Liver (tissue), 9 donors: ENCODE measurements around the gene PTPRN2. TPM values are rescaled to one million over a fixed set of nuclear protein-coding genes. Genes with fewer than 3 reads are reported as not detected.

Source experiments
- DNase-seq: peaks from one replicate; pipeline ENCODE4 v3.0.0-alpha.2; 2017; ENCODE audit warnings: low spot score
- H3K27ac ChIP-seq, 2 donors: one replicate each; pipeline ENCODE4 v1.7.0; 2013; ENCODE audit warnings: inconsistent platforms in 2 of 2, low read length in 2 of 2, control low read depth in 1 of 2, low read depth in 1 of 2, mild to moderate bottlenecking in 1 of 2
- H3K27me3 ChIP-seq, 4 donors: one replicate each; pipeline versions ENCODE4 v1.6.1 to v1.7.0; 2013; ENCODE audit warnings: low read length in 3 of 4, inconsistent platforms in 1 of 4, mild to moderate bottlenecking in 1 of 4, moderate library complexity in 1 of 4; ENCODE audit not compliant: control insufficient read depth in 4 of 4, insufficient read depth in 4 of 4
- H3K36me3 ChIP-seq, 4 donors: one replicate each; pipeline versions ENCODE4 v1.6.1 to v1.7.0; 2013; ENCODE audit warnings: low read length in 3 of 4, mild to moderate bottlenecking in 3 of 4, low read depth in 1 of 4, moderate library complexity in 1 of 4; ENCODE audit not compliant: control insufficient read depth in 4 of 4, insufficient read depth in 3 of 4
- H3K4me1 ChIP-seq, 4 donors: one replicate each; pipeline versions ENCODE4 v1.6.1 to v1.7.0; 2013; ENCODE audit warnings: low read length in 3 of 4, mild to moderate bottlenecking in 3 of 4, moderate library complexity in 1 of 4; ENCODE audit not compliant: control insufficient read depth in 4 of 4, insufficient read depth in 4 of 4
- H3K4me3 ChIP-seq, 3 donors: one replicate each; pipeline versions ENCODE4 v1.6.1 to v1.7.0; 2013; ENCODE audit warnings: low read length in 3 of 3, control low read depth in 1 of 3, low read depth in 1 of 3, mild to moderate bottlenecking in 1 of 3
- H3K9ac ChIP-seq, 2 donors: one replicate each; pipeline ENCODE4 v1.7.0; 2013; ENCODE audit warnings: low read length in 2 of 2, mild to moderate bottlenecking in 2 of 2, moderate library complexity in 2 of 2, control low read depth in 1 of 2, low read depth in 1 of 2
- H3K9me3 ChIP-seq, 4 donors: one replicate each; pipeline versions ENCODE4 v1.6.1 to v1.7.0; 2013; ENCODE audit warnings: low read length in 3 of 4; ENCODE audit not compliant: control insufficient read depth in 4 of 4
- CTCF ChIP-seq: fragments of 150-350 bp; IDR thresholded peaks from 2 replicates; pipeline ENCODE4 v1.5.1; 2017; ENCODE audit warnings: improper control_type of control experiment, low read depth, low read length; ENCODE audit not compliant: missing input control
- FOXA1 ChIP-seq: IDR thresholded peaks from 2 replicates; pipeline ENCODE4 v1.6.1; 2016; ENCODE audit warnings: antibody characterized with exemption
- GABPA ChIP-seq, 2 donors: IDR thresholded peaks in 1 of 2; conservative IDR thresholded peaks in 1 of 2; 2 replicates each; pipeline ENCODE4 v1.6.1; 2016; ENCODE audit warnings: antibody characterized with exemption in 2 of 2, mild to moderate bottlenecking in 1 of 2, moderate library complexity in 1 of 2
- HNF4G ChIP-seq: IDR thresholded peaks from 2 replicates; pipeline ENCODE4 v1.6.1; 2016; ENCODE audit warnings: antibody characterized with exemption
- JUND ChIP-seq, 2 donors: IDR thresholded peaks; 2 replicates each; pipeline ENCODE4 v1.6.1; 2016; ENCODE audit warnings: antibody characterized with exemption in 2 of 2
- MAX ChIP-seq: IDR thresholded peaks from 2 replicates; pipeline ENCODE4 v1.6.1; 2016; ENCODE audit warnings: antibody characterized with exemption
- NR2F2 ChIP-seq: IDR thresholded peaks from 2 replicates; pipeline ENCODE4 v1.6.1; 2016; ENCODE audit warnings: antibody characterized with exemption
- REST ChIP-seq: IDR thresholded peaks from 2 replicates; pipeline ENCODE4 v1.6.1; 2016; ENCODE audit warnings: antibody characterized with exemption, mild to moderate bottlenecking
- RXRA ChIP-seq, 2 donors: IDR thresholded peaks; 2 replicates each; pipeline ENCODE4 v1.6.1; 2017 to 2018; ENCODE audit warnings: antibody characterized with exemption in 2 of 2, mild to moderate bottlenecking in 1 of 2
- SP1 ChIP-seq: IDR thresholded peaks from 2 replicates; pipeline ENCODE4 v1.6.1; 2018; ENCODE audit warnings: antibody characterized with exemption, mild to moderate bottlenecking
- TAF1 ChIP-seq: conservative IDR thresholded peaks from 2 replicates; pipeline ENCODE4 v1.6.1; 2016; ENCODE audit warnings: antibody characterized with exemption, mild to moderate bottlenecking
- YY1 ChIP-seq: IDR thresholded peaks from 2 replicates; pipeline ENCODE4 v1.6.1; 2016; ENCODE audit warnings: antibody characterized with exemption, mild to moderate bottlenecking
- WGBS: extraction: QIAGEN DNeasy Blood & Tissue Kit; methylation state at CpG from one replicate; pipeline ENCODE4 v1.1.7; 2013; 5-methylcytosine and 5-hydroxymethylcytosine counted together
- polyA plus RNA-seq, 2 donors: library from polyadenylated mRNA; stranded (reverse) in 1 of 2; unstranded in 1 of 2; fragments of 200-250 nt in 1 of 2; fragments of >200 nt in 1 of 2; fragmentation: Nextera tagmentation in 1 of 2; extraction: Ambion mirVana in 1 of 2; gene quantifications; one replicate each; pipeline versions ENCODE4 v1.2.1 to v1.2.3, GENCODE V29; 2013 to 2015
- total RNA-seq, 2 donors: library from RNA; depleted of rRNA; stranded (reverse); fragments of >200 nt; gene quantifications; one replicate each; pipeline ENCODE4 v1.2.3, GENCODE V29; 2014
- TF ChIP-seq, protein P1 (sequence below): IDR thresholded peaks from 2 replicates; pipeline ENCODE4 v1.6.1; 2016; ENCODE audit warnings: antibody characterized with exemption
- donor health status: healthy.
- donor health status: healthy.
- donor health status: healthy.
- donor health status: healthy.
- donor health status: healthy.

The PTPRN2 gene
- total and polyA plus RNA-seq, 4 donors, result 0.75 to 1.9 (median 1.1) TPM

GRCh38 chr7:157543791-157544190, 1043.8 kb downstream of the PTPRN2 start:
- H3K36me3 ChIP-seq, result no peaks in the 10 kb centered on the region
- H3K9me3 ChIP-seq, result no peaks in the 10 kb centered on the region
- H3K4me3 ChIP-seq, result no peak overlapping the region
- H3K27me3 ChIP-seq, result peaks cover 0 to 4% (median 0%) of the 10 kb centered on the region in 4 donors
- H3K27ac ChIP-seq, result no peak overlapping the region
- H3K4me1 ChIP-seq, result no peaks in the 10 kb centered on the region
- TF ChIP-seq NR2F2 (no peak), YY1 (no peak), CTCF (no peak), REST (no peak), SP1 (no peak), GABPA (IDR thresholded peaks at IDR 0.05 in 1 of 2, conservative IDR thresholded peaks at IDR 0.05 in 1 of 2) (no peak)
- TF ChIP-seq, protein P1, sequence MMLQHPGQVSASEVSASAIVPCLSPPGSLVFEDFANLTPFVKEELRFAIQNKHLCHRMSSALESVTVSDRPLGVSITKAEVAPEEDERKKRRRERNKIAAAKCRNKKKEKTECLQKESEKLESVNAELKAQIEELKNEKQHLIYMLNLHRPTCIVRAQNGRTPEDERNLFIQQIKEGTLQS, result no peak
- 92% methylated on average over 12 of the region's 12 CpGs for WGBS
- no peak overlapping the region for H3K9ac ChIP-seq
- DNase-seq, result no peak

- Histone ChIP-seq H3K27ac (no peak overlapping the region), H3K27me3 (peaks cover 0 to 4% (median 0%) of the 10 kb centered on the region in 4 donors), H3K4me3 (no peak overlapping the region), H3K4me1 (no peaks in the 10 kb centered on the region), H3K9me3 (no peaks in the 10 kb centered on the region), H3K9ac (no peak overlapping the region), H3K36me3 (no peaks in the 10 kb centered on the region)
- 90% methylated on average over 11 of the region's 11 CpGs for WGBS
- TF ChIP-seq YY1, result no peak
- TF ChIP-seq HNF4G, result no peak
- TF ChIP-seq FOXA1, result no peak
- TF ChIP-seq NR2F2, result no peak
- TF ChIP-seq TAF1, result no peak
- TF ChIP-seq REST, result no peak
- TF ChIP-seq, protein P1, result no peak
- no peak for TF ChIP-seq CTCF
- TF ChIP-seq RXRA (IDR thresholded peaks at IDR 0.05), result no peak
- no peak for TF ChIP-seq MAX
- TF ChIP-seq JUND (IDR thresholded peaks at IDR 0.05), result no peak
- no peak for DNase-seq
Observed at GRCh38 chr7:157543276-157543675, 1044.3 kb downstream of the PTPRN2 start.
